Measurements from ENCODE around the gene MIF.

The MIF gene

GRCh38 chr22:23910496-23911190 lies 16.5 kb downstream of the MIF start:
- H3K4me3 ChIP-seq (ENCODE audit: low read depth, low read length) = no peak overlapping the region
- DNase-seq (ENCODE audit: low read depth) = no peak
- TF ChIP-seq, protein P1, sequence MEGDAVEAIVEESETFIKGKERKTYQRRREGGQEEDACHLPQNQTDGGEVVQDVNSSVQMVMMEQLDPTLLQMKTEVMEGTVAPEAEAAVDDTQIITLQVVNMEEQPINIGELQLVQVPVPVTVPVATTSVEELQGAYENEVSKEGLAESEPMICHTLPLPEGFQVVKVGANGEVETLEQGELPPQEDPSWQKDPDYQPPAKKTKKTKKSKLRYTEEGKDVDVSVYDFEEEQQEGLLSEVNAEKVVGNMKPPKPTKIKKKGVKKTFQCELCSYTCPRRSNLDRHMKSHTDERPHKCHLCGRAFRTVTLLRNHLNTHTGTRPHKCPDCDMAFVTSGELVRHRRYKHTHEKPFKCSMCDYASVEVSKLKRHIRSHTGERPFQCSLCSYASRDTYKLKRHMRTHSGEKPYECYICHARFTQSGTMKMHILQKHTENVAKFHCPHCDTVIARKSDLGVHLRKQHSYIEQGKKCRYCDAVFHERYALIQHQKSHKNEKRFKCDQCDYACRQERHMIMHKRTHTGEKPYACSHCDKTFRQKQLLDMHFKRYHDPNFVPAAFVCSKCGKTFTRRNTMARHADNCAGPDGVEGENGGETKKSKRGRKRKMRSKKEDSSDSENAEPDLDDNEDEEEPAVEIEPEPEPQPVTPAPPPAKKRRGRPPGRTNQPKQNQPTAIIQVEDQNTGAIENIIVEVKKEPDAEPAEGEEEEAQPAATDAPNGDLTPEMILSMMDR (IDR thresholded peaks at IDR 0.05; ENCODE audit: low read depth, low read length) = no peak
- TF ChIP-seq POLR2A (IDR thresholded peaks at IDR 0.05; ENCODE audit: extremely low read depth, insufficient read length) (no peak), MYC (IDR thresholded peaks at IDR 0.05; ENCODE audit: low read depth, low read length) (no peak), MAX (IDR thresholded peaks at IDR 0.05; ENCODE audit: low read depth, low read length) (no peak)

GRCh38 chr22:23911318-23911980 lies 17.3 kb downstream of the MIF start:
- no peak for TF ChIP-seq MYC (IDR thresholded peaks at IDR 0.05; ENCODE audit: low read depth, low read length)
- TF ChIP-seq MAX (IDR thresholded peaks at IDR 0.05; ENCODE audit: low read depth, low read length) = no peak
- TF ChIP-seq POLR2A (IDR thresholded peaks at IDR 0.05; ENCODE audit: extremely low read depth, insufficient read length) = no peak
- TF ChIP-seq, protein P1 (IDR thresholded peaks at IDR 0.05; ENCODE audit: low read depth, low read length) = no peak
- no peak overlapping the region for H3K4me3 ChIP-seq (ENCODE audit: low read depth, low read length)
- no peak for DNase-seq (ENCODE audit: low read depth)

DNA sequence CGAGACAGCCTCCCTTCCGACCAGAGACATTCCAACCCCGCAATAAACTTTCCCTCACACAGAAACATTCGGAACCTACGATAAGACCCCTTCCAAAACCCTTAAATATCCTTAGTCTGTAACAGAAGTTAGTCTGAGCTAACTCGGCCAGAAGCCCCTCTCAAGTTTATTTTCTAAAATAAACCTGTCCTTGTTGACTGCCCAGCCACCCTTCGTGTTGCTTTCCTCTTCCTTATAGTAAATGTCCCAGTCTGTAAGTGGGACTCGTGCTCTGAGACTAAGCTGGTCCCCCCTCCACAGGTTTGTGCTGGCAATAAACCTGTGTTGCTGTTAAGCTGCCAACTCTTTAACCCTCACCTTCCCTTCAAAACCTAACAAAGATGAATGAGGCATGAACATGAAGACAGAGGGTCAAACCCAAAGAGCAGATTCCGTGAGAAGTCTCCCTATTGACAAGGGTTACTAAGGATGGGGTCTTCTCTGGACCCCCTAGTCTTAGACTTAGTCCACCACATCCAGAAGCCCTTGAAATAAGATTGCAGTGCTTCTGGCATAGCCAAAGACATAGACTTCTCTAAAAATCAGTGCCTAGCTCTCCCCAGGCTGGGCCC lies 18.2 kb downstream of the MIF start:
- TF ChIP-seq MYC (IDR thresholded peaks at IDR 0.05; ENCODE audit: low read depth, low read length) = no peak
- TF ChIP-seq, protein P1 (IDR thresholded peaks at IDR 0.05; ENCODE audit: low read depth, low read length) = no peak
- TF ChIP-seq POLR2A (IDR thresholded peaks at IDR 0.05; ENCODE audit: extremely low read depth, insufficient read length) = no peak
- no peak for TF ChIP-seq MAX (IDR thresholded peaks at IDR 0.05; ENCODE audit: low read depth, low read length)
- DNase-seq (ENCODE audit: low read depth) = no peak
- H3K4me3 ChIP-seq (ENCODE audit: low read depth, low read length) = no peak overlapping the region

DNA sequence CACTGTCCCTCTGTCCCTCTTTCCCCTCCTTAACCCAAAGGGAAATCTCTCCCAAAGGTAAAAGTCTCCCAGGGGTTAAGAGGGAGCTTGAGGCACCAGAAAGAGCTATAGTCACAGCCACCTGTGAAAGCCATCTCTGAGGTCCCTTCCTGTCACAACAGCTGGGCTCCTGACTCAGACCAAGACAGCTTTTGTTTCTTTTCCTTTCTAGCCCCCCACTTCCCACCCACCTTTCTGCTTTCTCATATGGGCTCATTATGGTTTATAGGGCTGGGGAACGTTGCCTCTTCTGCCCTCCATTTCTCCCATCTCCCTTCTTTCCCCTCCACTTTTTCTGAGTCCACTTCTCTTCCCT lies 19.1 kb downstream of the MIF start:
- no peak for DNase-seq (ENCODE audit: low read depth)
- peak overlapping the region; percentile 84 for H3K4me3 ChIP-seq (ENCODE audit: low read depth, low read length)
- TF ChIP-seq, protein P1 (IDR thresholded peaks at IDR 0.05; ENCODE audit: low read depth, low read length) = no peak
- TF ChIP-seq MYC (IDR thresholded peaks at IDR 0.05; ENCODE audit: low read depth, low read length) = no peak
- TF ChIP-seq MAX (IDR thresholded peaks at IDR 0.05; ENCODE audit: low read depth, low read length) = no peak
- TF ChIP-seq POLR2A (IDR thresholded peaks at IDR 0.05; ENCODE audit: extremely low read depth, insufficient read length) = no peak

DNA sequence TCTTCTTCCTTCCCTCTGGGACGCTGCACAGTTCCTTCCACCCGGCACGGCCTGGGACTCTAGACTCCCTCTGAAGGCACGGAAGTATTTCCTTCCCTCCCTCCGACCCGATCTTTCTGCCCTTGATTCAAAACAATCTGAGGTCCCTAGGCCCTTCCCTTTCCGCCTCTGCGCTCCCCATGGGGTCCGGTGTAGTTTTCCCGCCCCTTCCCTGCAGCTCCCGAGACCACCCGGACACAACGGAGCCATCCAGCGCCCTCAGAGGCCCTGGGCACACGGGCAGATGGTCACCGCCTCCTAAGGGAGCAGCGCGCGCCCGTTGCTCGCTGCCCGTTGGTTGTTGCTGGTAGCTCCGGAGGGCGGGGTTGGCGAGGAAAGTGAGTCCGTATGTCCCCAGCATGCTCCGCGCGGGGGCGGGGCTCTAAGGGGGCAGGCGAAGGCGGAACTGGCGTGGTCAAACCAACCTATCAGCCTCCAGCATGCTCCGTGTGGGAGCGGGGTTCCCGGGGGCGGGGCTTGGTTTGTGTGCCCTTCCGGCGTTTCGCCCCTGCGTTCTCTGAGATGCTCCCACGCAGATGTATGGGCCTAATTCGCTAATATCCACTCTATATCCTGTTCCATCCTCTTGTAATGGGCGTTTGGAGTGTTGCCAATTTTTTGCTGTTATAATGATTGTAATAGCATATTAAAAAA lies 19.6 kb downstream of the MIF start:
- H3K4me3 ChIP-seq (ENCODE audit: low read depth, low read length) = peak overlapping the region; percentile 84
- TF ChIP-seq MAX (IDR thresholded peaks at IDR 0.05; ENCODE audit: low read depth, low read length) (peak; percentile 44; the same call in 1 of the 2 replicates), MYC (IDR thresholded peaks at IDR 0.05; ENCODE audit: low read depth, low read length) (peak; percentile 62; the same call in 1 of the 2 replicates), POLR2A (IDR thresholded peaks at IDR 0.05; ENCODE audit: extremely low read depth, insufficient read length) (peak; percentile 92)
- TF ChIP-seq, protein P1 (IDR thresholded peaks at IDR 0.05; ENCODE audit: low read depth, low read length) = no peak
- peak; percentile 100 for DNase-seq (ENCODE audit: low read depth)
